Testis (tissue), 2 donors: ENCODE data around the gene SNAPC5.

Source experiments
- CTCF ChIP-seq, 3 experiments: fragments of 450-650 bp in 2 of 3; fragments of 200-600 bp in 1 of 3; sonication (generic) in 1 of 3; IDR thresholded peaks; one replicate each; pipeline ENCODE4 v1.5.1; 2016 to 2019; ENCODE audit warnings: antibody characterized with exemption in 3 of 3, mild to moderate bottlenecking in 2 of 3, moderate library complexity in 1 of 3
- POLR2A ChIP-seq: fragments of 450-650 bp; IDR thresholded peaks from one replicate; pipeline ENCODE4 v1.6.1; 2017; ENCODE audit warnings: antibody characterized with exemption, mild to moderate bottlenecking, moderate library complexity

- TF ChIP-seq CTCF (IDR thresholded peaks at IDR 0.05) = no peak
- TF ChIP-seq POLR2A = no peak
Measured at GRCh38 chr15:66515901-66516322, 18.4 kb upstream of the SNAPC5 start.
